ENCODE results near the gene SLC16A12.

GRCh38 chr10:89520706-89521105 lies 14.7 kb downstream of the SLC16A12 start:
- TF ChIP-seq POLR2A (IDR thresholded peaks at IDR 0.05) = no peak
- TF ChIP-seq POLR2AphosphoS5 (IDR thresholded peaks at IDR 0.05) = no peak
- TF ChIP-seq CTCF (IDR thresholded peaks at IDR 0.05) = no peak
- TF ChIP-seq EP300 (IDR thresholded peaks at IDR 0.05) = no peak
